ENCODE results near the gene UCK2.

UCK2 gene

GRCh38 chr1:165845992-165846748, 18.8 kb downstream of the UCK2 start:
- no peak for TF ChIP-seq Cebpa-rat (IDR thresholded peaks at IDR 0.05)
- H3K4me2 ChIP-seq, result peak overlapping the region in 9 of 11 experiments; percentile 6 to 79 (median 66); a peak in 17 of 22 replicates
- H4K20me1 ChIP-seq, result peaks cover 10 to 94% (median 67%) of the 10 kb centered on the region in 11 experiments; a peak in 21 of 22 replicates
- peak overlapping the region in 4 of 11 experiments; percentile 10 to 45 (median 34); a peak in 7 of 22 replicates for H3K27ac ChIP-seq
- H3K4me3 ChIP-seq, result no peak overlapping the region
- H3K4me1 ChIP-seq, result peaks cover 48 to 86% (median 80%) of the 10 kb centered on the region in 10 experiments
- peaks cover 0 to 10% (median 5%) of the 10 kb centered on the region in 11 experiments; a peak in 7 of 22 replicates for H3K36me3 ChIP-seq
- H3K9ac ChIP-seq, result peak overlapping the region in 1 of 11 experiments; percentile 1; a peak in 1 of 22 replicates
- no peaks in the 10 kb centered on the region for H3K27me3 ChIP-seq
- H3K9me3 ChIP-seq (replicated peaks in 1 of 11), result peaks cover 0 to 7% (median 0%) of the 10 kb centered on the region in 11 experiments; a peak in 4 of 22 replicates

GRCh38 chr1:165847486-165847885, 20.1 kb downstream of the UCK2 start:
- no peak overlapping the region for H3K4me2 ChIP-seq
- peak overlapping the region in 1 of 11 experiments; percentile 95; a peak in 2 of 22 replicates for H3K27ac ChIP-seq
- H4K20me1 ChIP-seq, result peaks cover 4 to 86% (median 54%) of the 10 kb centered on the region in 11 experiments; a peak in 21 of 22 replicates
- H3K36me3 ChIP-seq, result peaks cover 0 to 10% (median 5%) of the 10 kb centered on the region in 11 experiments; a peak in 7 of 22 replicates
- peaks cover 46 to 86% (median 80%) of the 10 kb centered on the region in 10 experiments for H3K4me1 ChIP-seq
- no peak overlapping the region for H3K9ac ChIP-seq
- H3K27me3 ChIP-seq, result no peaks in the 10 kb centered on the region
- H3K9me3 ChIP-seq (replicated peaks in 1 of 11), result peaks cover 0 to 7% (median 0%) of the 10 kb centered on the region in 11 experiments; a peak in 4 of 22 replicates
- H3K4me3 ChIP-seq, result no peak overlapping the region
- TF ChIP-seq Cebpa-rat (IDR thresholded peaks at IDR 0.05), result no peak

GRCh38 chr1:165849353-165850133, 22.1 kb downstream of the UCK2 start:
- peak overlapping the region in 8 of 11 experiments; percentile 9 to 84 (median 78); a peak in 14 of 22 replicates for H3K9ac ChIP-seq
- H3K27ac ChIP-seq, result peak overlapping the region in 9 of 11 experiments; percentile 71 to 97 (median 91); a peak in 17 of 22 replicates
- H3K9me3 ChIP-seq (replicated peaks in 1 of 11), result peaks cover 0 to 7% (median 0%) of the 10 kb centered on the region in 11 experiments; a peak in 4 of 22 replicates
- H3K36me3 ChIP-seq, result peaks cover 0 to 10% (median 5%) of the 10 kb centered on the region in 11 experiments; a peak in 7 of 22 replicates
- peak overlapping the region; percentile 79 to 95 (median 91) for H3K4me2 ChIP-seq
- H3K27me3 ChIP-seq, result no peaks in the 10 kb centered on the region
- H4K20me1 ChIP-seq, result peaks cover 0 to 73% (median 33%) of the 10 kb centered on the region in 11 experiments; a peak in 18 of 22 replicates
- H3K4me1 ChIP-seq, result peaks cover 55 to 87% (median 80%) of the 10 kb centered on the region in 10 experiments
- no peak for TF ChIP-seq Cebpa-rat (IDR thresholded peaks at IDR 0.05)
- no peak overlapping the region for H3K4me3 ChIP-seq

GRCh38 chr1:165851034-165851658, 23.7 kb downstream of the UCK2 start:
- H3K4me3 ChIP-seq, result peak overlapping the region in 8 of 10 experiments; percentile 21 to 58 (median 35); a peak in 11 of 20 replicates
- H4K20me1 ChIP-seq, result peaks cover 0 to 73% (median 23%) of the 10 kb centered on the region in 11 experiments; a peak in 16 of 22 replicates
- peaks cover 71 to 87% (median 80%) of the 10 kb centered on the region in 10 experiments for H3K4me1 ChIP-seq
- H3K27ac ChIP-seq, result peak overlapping the region in 10 of 11 experiments; percentile 43 to 97 (median 90); a peak in 20 of 22 replicates
- TF ChIP-seq Cebpa-rat (IDR thresholded peaks at IDR 0.05), result peak in 8 of 11 experiments; percentile 56 to 90 (median 76); a peak in 14 of 22 replicates
- peaks cover 0 to 7% (median 0%) of the 10 kb centered on the region in 11 experiments; a peak in 4 of 22 replicates for H3K9me3 ChIP-seq (replicated peaks in 1 of 11)
- no peaks in the 10 kb centered on the region for H3K27me3 ChIP-seq
- H3K4me2 ChIP-seq, result peak overlapping the region; percentile 79 to 95 (median 91)
- peaks cover 0 to 10% (median 5%) of the 10 kb centered on the region in 11 experiments; a peak in 7 of 22 replicates for H3K36me3 ChIP-seq
- peak overlapping the region in 10 of 11 experiments; percentile 46 to 84 (median 77); a peak in 20 of 22 replicates for H3K9ac ChIP-seq

GRCh38 chr1:165852871-165853270, 25.5 kb downstream of the UCK2 start:
- peak overlapping the region in 9 of 11 experiments; percentile 71 to 97 (median 91); a peak in 17 of 22 replicates for H3K27ac ChIP-seq
- H3K9ac ChIP-seq, result peak overlapping the region in 6 of 11 experiments; percentile 2 to 72 (median 68); a peak in 7 of 22 replicates
- no peak for TF ChIP-seq Cebpa-rat (IDR thresholded peaks at IDR 0.05)
- H3K4me1 ChIP-seq, result peaks cover 88 to 98% (median 94%) of the 10 kb centered on the region in 10 experiments
- peaks cover 0 to 9% (median 3%) of the 10 kb centered on the region in 11 experiments; a peak in 7 of 22 replicates for H3K36me3 ChIP-seq
- H3K27me3 ChIP-seq, result no peaks in the 10 kb centered on the region
- H3K9me3 ChIP-seq (replicated peaks in 1 of 11), result peaks cover 0 to 7% (median 0%) of the 10 kb centered on the region in 11 experiments; a peak in 4 of 22 replicates
- peak overlapping the region; percentile 79 to 95 (median 90); a peak in 21 of 22 replicates for H3K4me2 ChIP-seq
- H4K20me1 ChIP-seq, result peaks cover 0 to 73% (median 27%) of the 10 kb centered on the region in 11 experiments; a peak in 17 of 22 replicates
- no peak overlapping the region for H3K4me3 ChIP-seq

GRCh38 chr1:165853528-165854075, 26.2 kb downstream of the UCK2 start:
- H3K4me2 ChIP-seq, result peak overlapping the region; percentile 79 to 95 (median 90)
- no peak for TF ChIP-seq Cebpa-rat (IDR thresholded peaks at IDR 0.05)
- H3K27me3 ChIP-seq, result no peaks in the 10 kb centered on the region
- H3K9ac ChIP-seq, result peak overlapping the region in 10 of 11 experiments; percentile 35 to 75 (median 70); a peak in 18 of 22 replicates
- H4K20me1 ChIP-seq, result peaks cover 0 to 73% (median 34%) of the 10 kb centered on the region in 11 experiments; a peak in 17 of 22 replicates
- peak overlapping the region in 2 of 10 experiments; percentile 7 to 38; a peak in 2 of 20 replicates for H3K4me3 ChIP-seq
- 0 out of 22 replicates have a peak, but pooled peaks cover 0 to 2% (median 0%) of the 10 kb centered on the region in 11 experiments for H3K9me3 ChIP-seq (replicated peaks in 1 of 11)
- H3K4me1 ChIP-seq, result peaks cover 96 to 100% (median 100%) of the 10 kb centered on the region in 10 experiments
- peaks cover 0 to 7% (median 3%) of the 10 kb centered on the region in 11 experiments; a peak in 5 of 22 replicates for H3K36me3 ChIP-seq
- peak overlapping the region; percentile 22 to 97 (median 89); a peak in 21 of 22 replicates for H3K27ac ChIP-seq

Data from BLaER1 treated with 17β-estradiol and CSF1 and Interleukin-3, amounts not matched to agents 10 nM and 100 nM (cell line).